T-helper 1 cell (primary cell): ENCODE measurements around the gene CANT1.

Source experiments
- DNase-seq, 5 donors: peaks; one replicate each; pipeline ENCODE4 v3.0.0-alpha.2; 2012 to 2020
- total RNA-seq, 4 donors: gene quantifications; one replicate each; lab custom pipeline; 2026; lab: John Stamatoyannopoulos, UW

CANT1 gene
- 24.0 to 31.1 (median 29.1) reads per million in 4 donors for total RNA-seq

DNA sequence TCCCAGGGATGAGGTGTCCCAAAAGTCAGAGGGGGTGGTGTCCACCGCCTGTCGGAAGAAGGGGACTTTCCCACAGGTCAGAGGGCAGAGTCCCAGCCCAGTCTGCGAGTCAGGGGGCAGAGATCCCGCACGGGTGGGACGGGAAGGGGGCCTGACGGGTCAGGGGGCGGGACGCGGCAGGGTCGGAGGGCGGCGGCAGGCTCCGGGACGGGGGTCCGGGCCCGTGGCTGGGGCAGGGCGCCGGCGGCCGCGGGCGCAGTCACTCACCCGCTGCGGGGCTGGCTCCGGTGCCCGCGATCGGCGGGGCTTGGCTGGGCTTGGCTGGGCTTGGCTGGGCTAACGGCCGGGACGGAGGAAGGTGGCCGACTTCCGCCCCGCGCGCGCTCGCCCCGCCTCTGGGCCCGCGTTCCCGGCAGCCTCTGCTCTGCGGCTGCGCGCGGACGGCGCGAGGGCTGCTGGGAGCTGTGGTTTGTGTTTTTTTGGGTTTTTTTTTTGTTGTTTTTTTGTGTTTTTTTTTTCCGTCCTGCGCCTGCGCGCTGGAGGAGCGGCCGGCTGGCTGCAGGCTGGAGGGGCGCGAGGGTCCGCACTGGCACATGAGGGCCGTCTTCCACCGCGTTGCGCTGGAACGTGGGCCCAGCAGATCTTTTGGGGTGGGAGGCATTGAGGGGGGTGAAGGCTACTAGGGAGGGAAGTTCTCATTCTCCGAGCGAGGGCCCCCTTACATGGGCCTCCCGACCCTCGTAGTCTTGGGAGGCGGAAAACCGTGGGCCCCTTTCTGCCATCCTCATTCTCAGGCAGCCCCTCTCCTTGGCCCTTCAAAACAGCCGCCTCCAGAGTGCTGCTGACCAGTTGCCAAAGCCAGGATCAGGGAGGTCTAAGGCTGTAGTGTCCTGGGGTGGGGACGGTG is at the start of gene CANT1:
CANT1 (minus strand) TSS at position 368 of the 907 bp plus-strand sequence. CDS start 12,142 bp downstream, outside the sequence.
- peak; percentile 70 to 88 (median 74) for DNase-seq

DNA sequence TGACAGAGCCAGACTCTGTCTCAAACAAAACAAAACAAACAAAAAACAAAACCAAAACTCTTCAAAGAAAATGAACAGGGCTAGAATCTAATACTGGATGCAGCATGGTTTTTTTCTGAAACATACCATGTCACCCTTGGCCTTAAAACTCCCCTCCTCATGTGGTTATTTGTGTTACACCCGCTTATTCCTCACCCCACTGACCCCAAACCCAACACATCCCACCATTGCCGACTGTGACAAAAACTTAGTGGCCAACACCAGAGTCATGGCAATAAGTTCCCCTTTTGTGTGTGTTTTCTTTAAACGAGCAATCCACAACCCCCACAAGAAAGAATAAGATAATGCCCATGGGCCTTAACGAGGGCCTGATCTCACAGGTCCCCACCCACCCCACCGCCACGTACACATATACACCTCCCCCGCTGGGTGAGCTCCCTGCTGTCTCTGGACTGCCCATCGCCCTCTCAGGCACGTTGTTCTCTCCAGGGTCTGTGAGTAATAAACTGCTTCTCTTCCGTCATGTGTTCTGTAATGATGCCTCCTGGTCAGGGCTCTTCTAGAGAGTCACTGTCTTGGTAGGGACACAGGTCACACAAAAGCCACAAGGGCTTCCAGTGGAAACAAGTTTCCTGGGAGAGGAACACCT is 48.3 kb upstream of the CANT1 start:
- no peak for DNase-seq

DNA sequence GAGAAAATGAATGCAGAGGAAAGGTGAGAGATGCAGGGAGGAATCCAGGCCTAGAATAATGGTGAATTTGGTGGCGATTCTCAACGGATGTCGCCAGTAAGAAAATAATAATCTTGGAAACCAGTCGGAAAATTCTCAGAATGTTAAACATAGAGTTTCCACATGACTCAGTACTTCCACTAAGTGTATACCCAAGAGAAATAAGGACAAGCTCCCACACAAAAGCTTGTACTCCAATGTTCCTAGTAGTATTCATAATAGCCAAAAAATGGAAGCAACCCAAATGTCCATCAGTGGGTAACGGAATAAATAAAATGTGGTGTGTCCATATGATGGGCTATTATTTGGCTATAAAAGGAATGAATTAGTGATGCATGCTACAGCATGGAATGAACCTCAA is 45.6 kb upstream of the CANT1 start:
- DNase-seq = no peak

DNA sequence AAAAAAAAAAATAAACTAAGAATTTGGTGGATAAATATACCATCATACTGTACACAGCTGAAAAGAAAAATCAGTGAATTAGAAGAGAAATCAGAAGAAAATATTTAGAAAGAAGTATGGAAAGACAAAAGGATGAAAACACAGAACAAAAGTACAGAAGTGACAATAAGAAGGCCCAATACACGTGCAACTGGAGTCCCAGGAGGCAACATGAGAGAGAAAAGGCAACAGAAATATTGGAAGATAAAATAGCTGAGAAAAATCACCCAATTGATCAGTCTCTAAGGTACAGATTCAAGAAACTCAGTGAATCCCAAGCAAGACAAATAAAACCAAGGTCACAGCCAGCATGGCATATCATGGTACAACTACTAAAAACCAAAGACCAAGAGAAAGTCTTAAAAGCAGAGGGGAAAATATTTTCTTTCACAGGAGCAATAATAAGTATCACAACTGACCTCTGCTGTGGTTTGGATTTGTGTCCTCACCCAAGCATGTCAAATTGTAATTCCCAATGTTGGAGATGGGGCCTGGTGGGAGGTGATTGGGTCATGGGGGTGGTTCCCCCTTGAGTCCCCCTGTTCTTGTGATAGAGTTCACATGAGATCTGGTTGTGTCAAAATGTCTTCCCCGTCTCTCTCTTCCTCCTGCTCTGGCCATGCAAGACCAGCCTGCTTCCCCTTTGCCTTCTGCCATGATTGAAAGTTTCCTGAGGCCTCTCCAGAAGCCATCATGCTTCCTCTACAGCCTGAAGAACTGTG is 44.8 kb upstream of the CANT1 start:
- DNase-seq = no peak

DNA sequence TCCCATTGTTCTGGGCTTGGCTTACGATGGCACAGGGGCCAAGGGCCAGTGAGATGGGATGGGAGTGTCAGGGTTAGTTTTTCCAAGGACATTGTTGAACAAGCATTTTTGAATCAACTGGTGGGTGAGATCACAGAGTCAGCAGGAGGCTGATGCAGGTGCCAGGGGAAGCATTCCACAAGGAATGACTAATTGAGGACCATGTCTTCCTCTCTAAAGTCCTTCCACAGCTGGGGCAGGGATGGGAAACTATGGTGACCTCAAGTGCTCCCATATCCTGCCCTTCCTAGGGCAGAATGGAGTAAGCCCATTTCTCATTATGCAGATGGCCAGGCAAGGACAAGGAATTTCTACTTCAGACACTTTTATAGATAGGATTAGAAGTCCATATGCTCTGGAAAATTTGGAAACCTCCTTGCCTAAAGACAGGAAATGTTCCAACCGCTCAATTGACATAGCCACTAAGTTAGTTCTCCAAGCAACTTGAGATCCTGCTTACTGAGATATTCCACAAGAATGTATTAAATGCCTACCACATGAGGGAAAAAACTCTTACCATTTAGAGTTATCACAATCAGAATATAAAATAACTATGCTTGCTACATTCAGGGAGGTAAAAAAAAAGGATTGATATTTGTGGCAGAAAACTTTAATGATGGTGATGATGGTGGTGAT is 43.8 kb upstream of the CANT1 start:
- no peak for DNase-seq

DNA sequence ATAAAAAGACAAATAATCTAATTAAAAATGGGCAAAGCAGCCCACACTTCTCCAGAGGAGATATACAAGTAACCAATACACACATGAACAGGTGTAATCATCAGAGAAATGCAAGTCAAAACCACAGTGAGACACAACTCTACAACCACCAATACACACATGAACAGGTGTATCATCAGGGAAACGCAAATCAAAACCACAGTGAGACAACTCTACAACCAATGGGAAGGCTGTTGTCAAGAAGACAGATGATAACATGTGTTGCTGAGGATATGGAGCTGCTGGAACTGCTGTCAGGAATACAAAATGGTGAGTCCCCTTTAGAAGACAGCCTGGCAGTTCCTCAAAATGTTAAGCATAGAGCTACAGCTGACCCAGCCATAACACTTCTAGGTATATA is 42.6 kb upstream of the CANT1 start:
- no peak for DNase-seq

DNA sequence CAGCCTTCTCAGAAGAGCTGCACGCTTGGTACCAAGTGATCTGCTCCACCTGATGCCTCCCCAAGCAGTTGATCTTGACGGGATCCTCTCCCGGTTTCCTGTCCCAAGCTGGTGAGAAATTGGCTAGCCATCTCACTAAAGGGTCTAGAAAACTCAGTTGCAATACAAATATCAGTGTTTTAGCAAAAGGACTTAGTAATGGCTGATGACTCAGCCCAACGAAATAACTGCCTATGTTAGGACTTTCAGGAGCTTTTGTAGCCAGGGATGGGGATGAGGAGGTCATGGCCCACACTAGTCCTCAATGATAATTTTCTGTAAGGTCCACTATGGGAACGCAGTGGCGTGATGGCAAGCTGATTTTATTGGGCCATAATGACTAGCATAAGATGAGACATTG is 41.7 kb upstream of the CANT1 start:
- DNase-seq = no peak

DNA sequence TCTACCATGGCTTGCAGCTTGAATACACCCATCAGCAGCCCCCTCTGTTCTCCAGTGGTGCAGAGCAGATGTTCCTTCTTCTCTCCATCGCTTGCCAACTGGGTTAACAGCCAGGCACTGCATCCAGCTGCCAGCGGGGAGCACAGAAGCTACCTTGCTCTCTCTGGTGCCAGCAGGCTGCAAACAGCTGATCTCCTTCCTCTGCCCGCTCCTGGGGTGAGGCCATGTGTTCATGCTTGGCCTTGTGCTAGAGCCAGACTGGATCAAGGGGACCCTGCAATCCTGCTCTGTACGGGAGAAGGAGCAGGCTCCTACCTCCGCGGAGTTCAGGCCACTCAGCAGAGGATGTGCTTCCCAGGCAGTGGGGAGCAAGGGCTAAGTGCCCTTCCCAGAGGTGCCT is 41.0 kb upstream of the CANT1 start:
- DNase-seq = no peak

DNA sequence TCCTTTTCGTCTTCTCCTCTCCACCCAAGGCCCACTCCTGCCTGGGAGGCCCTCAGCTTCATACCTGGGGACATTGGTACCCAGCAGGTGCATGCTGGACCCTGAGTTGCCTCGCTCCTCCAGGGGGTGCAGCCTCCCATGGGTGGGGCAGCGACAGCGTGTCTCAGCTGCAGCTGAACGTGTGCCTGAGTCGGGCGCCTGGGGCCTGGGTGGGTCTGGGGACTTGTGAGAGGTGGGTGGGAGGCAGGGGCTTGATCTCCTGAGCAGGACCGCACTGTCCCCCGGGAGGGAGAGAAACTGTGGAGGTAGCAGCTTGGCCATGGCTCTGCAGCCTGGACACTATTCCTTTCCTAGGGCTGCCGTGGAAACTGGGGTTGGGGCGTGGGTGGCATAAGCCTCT is 40.3 kb upstream of the CANT1 start:
- DNase-seq = no peak

DNA sequence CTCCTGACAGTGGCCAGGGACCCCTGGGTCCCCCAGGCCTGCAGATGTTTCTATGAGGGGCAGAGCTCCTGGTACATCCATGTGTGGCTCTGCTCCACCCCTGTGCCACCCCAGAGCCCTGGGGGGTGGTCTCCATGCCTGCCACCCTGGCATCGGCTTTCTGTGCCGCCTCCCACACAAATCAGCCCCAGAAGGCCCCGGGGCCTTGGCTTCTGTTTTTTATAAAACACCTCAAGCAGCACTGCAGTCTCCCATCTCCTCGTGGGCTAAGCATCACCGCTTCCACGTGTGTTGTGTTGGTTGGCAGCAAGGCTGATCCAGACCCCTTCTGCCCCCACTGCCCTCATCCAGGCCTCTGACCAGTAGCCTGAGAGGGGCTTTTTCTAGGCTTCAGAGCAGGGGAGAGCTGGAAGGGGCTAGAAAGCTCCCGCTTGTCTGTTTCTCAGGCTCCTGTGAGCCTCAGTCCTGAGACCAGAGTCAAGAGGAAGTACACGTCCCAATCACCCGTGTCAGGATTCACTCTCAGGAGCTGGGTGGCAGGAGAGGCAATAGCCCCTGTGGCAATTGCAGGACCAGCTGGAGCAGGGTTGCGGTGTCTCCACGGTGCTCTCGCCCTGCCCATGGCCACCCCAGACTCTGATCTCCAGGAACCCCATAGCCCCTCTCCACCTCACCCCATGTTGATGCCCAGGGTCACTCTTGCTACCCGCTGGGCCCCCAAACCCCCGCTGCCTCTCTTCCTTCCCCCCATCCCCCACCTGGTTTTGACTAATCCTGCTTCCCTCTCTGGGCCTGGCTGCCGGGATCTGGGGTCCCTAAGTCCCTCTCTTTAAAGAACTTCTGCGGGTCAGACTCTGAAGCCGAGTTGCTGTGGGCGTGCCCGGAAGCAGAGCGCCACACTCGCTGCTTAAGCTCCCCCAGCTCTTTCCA is 39.5 kb upstream of the CANT1 start:
- DNase-seq = no peak

DNA sequence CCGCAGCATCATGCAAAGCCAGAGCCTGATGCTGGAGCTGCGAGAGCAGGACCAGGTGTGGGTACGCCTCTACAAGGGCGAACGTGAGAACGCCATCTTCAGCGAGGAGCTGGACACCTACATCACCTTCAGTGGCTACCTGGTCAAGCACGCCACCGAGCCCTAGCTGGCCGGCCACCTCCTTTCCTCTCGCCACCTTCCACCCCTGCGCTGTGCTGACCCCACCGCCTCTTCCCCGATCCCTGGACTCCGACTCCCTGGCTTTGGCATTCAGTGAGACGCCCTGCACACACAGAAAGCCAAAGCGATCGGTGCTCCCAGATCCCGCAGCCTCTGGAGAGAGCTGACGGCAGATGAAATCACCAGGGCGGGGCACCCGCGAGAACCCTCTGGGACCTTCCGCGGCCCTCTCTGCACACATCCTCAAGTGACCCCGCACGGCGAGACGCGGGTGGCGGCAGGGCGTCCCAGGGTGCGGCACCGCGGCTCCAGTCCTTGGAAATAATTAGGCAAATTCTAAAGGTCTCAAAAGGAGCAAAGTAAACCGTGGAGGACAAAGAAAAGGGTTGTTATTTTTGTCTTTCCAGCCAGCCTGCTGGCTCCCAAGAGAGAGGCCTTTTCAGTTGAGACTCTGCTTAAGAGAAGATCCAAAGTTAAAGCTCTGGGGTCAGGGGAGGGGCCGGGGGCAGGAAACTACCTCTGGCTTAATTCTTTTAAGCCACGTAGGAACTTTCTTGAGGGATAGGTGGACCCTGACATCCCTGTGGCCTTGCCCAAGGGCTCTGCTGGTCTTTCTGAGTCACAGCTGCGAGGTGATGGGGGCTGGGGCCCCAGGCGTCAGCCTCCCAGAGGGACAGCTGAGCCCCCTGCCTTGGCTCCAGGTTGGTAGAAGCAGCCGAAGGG is 38.6 kb upstream of the CANT1 start:
- DNase-seq = no peak

DNA sequence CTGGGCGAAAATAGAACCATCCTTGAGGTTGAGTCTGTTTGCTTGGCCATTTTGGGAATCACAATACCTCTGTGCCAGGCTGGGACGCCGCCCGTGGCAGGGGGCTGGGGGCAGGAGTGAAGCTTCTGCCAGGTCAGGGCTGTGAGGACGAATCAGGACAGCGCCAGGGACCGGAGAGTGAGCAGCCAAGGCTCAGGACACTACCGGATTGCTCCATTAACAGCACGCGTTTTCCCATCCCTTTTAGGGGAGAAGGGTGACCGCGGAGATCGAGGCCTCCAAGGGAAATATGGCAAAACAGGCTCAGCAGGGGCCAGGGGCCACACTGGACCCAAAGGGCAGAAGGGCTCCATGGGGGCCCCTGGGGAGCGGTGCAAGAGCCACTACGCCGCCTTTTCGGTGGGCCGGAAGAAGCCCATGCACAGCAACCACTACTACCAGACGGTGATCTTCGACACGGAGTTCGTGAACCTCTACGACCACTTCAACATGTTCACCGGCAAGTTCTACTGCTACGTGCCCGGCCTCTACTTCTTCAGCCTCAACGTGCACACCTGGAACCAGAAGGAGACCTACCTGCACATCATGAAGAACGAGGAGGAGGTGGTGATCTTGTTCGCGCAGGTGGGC is 37.8 kb upstream of the CANT1 start:
- DNase-seq = no peak

DNA sequence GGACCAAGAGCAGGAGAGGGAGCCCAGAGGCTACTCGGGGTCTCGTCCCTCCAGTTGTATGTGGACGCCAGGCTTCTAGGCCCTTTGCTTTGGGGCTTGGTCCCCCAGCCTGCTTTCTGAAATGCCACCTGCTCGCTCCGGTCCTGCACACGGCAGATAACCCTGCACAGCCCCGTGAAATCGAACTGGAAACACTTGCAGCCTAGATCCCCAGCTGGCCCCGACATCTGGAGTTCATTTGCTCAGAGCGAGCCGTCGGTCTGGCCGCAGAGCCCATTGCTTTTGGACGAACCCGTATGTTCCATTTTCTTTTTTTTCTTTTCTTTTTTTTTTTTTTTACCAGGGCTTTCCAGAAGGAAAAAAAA is 37.3 kb upstream of the CANT1 start:
- no peak for DNase-seq

DNA sequence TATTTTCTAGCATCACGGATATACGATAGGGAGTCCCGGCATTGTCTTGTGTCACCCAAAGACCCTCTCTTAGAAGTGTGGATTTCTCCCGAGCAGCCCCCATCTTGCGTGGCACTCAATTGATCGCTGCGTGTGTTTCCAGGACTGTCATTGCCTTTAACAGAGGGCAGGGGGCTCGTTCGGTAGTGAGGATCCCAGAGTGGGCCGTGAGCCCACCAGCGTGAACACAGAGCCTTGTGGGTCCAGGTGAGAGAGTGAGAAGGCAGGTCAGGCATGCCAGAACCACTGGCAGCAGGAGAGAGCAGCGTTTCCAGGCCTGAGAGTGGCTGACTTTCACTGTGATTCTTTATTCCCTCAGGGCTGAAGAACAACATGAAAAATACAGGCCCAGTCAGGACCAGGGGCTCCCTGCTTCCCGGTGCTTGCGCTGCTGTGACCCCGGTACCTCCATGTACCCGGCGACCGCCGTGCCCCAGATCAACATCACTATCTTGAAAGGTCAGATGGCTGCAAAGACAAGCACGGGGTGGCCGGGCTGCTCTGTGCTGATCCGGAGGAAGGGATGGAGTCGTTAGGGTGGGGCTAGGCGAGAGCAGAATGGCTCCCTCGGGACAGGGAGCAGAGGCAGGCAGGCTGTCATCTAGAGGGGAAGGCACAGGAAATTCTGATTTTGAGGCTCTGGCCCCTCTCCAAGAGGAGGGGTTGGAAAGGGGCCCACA is 36.8 kb upstream of the CANT1 start:
- DNase-seq = no peak

DNA sequence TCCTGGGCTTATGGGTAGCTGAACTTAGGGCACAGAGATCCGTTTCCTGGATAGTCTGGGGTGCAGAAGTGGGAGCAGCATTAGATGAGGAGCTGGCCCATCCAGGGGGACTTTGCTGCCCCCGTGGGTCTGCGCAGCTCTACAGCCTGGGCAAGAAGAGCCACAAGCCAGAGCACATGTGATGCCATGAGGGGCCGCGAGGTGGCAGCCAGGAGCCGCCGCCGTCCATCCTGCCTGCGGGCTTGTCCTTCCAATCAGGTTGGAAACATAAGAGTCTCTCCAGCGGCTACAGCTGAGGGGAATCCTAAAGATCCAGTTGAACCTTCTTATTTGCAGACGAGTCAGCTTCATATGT is 36.3 kb upstream of the CANT1 start:
- DNase-seq = peak in 4 of 5 donors; percentile 35 to 48 (median 42)

DNA sequence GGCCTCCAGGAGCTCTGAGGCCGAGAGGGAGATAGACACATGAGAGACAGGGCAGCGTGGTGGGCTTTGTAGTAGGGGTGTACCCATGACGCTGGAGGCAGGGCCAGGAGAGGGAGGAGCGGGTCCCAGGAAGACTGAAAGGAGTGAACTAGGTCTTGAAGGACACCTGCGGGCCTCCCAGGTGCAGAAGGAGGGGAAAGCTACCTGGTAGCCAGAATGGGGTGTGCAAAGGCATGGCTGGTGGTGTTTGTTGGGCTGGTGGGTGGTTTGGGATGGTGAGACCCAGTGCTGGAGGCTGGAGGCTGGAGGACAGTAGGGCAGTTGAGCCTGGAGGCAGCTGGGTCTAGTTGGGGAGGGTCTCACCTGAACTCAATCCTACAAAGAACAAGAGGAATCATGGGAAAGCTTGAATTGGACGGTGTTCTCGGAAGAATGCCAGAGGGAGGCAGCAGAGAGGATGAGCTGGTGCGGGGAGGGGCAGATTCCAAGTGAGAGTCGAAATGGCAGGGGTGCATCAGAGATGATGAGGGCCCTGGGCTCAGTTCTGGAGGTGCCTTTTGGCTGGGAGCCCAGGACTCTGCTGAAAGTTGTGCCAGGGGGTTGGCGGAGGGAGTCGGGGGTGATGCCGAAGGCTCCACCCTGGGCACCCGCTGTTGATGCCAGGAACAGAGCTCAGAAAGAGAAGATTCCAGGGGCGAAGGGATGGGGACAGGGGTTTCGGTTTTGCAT is 35.6 kb upstream of the CANT1 start:
- DNase-seq = no peak

DNA sequence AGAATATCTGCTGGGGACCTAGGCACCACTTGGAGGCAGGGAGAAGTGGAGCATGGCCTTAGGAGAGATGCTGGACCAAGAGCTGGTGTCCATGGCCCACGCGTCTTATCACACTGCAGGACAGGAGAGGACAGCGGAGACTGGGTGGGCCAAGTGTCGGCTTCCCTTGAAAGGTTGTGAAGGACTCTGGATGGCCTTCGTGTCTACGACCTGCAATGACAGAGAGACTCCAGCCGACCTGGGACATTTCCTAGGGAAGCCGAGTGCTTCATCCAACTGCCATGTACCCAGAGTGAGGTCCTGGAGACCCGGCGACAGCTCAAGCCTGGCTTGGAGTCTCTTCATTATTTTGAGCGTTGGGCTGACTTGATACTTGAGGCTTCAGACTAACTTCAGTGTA is 34.9 kb upstream of the CANT1 start:
- no peak for DNase-seq

DNA sequence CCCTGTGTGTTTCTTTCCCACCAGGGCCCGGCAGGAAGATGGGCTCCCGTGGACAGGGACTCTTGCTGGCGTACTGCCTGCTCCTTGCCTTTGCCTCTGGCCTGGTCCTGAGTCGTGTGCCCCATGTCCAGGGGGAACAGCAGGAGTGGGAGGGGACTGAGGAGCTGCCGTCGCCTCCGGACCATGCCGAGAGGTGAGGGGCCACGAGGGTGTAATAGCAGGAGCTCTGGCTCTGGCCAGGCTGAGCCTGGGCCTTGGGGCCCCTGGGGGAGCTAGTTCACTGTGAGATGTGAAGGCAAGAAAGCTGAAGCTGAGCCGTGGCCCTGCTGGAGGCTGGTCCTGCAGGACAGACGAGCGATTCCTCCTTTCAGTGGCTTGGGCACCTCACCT is 34.4 kb upstream of the CANT1 start:
- DNase-seq = no peak
